GM19397 (cell line): Measurements from ENCODE around the gene OR51T1.

Experiments
- ATAC-seq: cut with Tn5 transposase; IDR thresholded peaks from one replicate; pipeline ENCODE4 v1.9.1; 2021; ENCODE audit warnings: mild to moderate bottlenecking, moderate library complexity; ENCODE audit not compliant: unreplicated experiment

Gene OR51T1

GRCh38 chr11:4924239-4924638 lies 42.5 kb downstream of the OR51T1 start, which contains the start of gene OR51G1:
Gene OR51G1, minus strand, starts transcription at chr11:4924339. Its CDS starts 0 bp downstream, at chr11:4924339.
- ATAC-seq = no peak

GRCh38 chr11:4926608-4927007 lies 44.9 kb downstream of the OR51T1 start:
- no peak for ATAC-seq
